Activated T-cell treated with anti-CD3 and anti-CD28 coated beads for 1 hour (primary cell): ENCODE data around the gene INPP5D.
"Not testable (repeated sequence)": the region's sequence is repeated elsewhere in the genome, so short reads cannot be mapped to it uniquely, and the experiment has no call there.

Experiments
- DNase-seq: peaks from one replicate; pipeline ENCODE4 v3.0.0-alpha.2; 2020; ENCODE audit warnings: low read depth

The INPP5D gene

GRCh38 chr2:233145726-233146125 is 85.6 kb downstream of the INPP5D start:
- no peak for DNase-seq

- DNase-seq = no peak
These were observed 86.1 kb downstream of the INPP5D start for GRCh38 chr2:233146194-233146593.

GRCh38 chr2:233147136-233147828 is 87.1 kb downstream of the INPP5D start:
- DNase-seq = no peak

GRCh38 chr2:233147829-233148167 is 87.7 kb downstream of the INPP5D start:
- no peak for DNase-seq

GRCh38 chr2:233148354-233148753 is 88.2 kb downstream of the INPP5D start:
- no peak for DNase-seq

GRCh38 chr2:233152541-233152940 is 92.4 kb downstream of the INPP5D start:
- DNase-seq = no peak

GRCh38 chr2:233153146-233153798 is 93.1 kb downstream of the INPP5D start:
- no peak for DNase-seq

GRCh38 chr2:233156001-233156400 is 95.9 kb downstream of the INPP5D start:
- no peak for DNase-seq

GRCh38 chr2:233156461-233156860 is 96.3 kb downstream of the INPP5D start:
- DNase-seq = not testable (repeated sequence)

- DNase-seq = no peak
These were observed 101.6 kb downstream of the INPP5D start for GRCh38 chr2:233161730-233162129.

- no peak for DNase-seq
These were observed 102.6 kb downstream of the INPP5D start for GRCh38 chr2:233162770-233163169.

GRCh38 chr2:233163486-233164103 is 103.5 kb downstream of the INPP5D start:
- no peak for DNase-seq

GRCh38 chr2:233164128-233164635 is 104.0 kb downstream of the INPP5D start:
- no peak for DNase-seq

- DNase-seq = no peak
These were observed 104.8 kb downstream of the INPP5D start for GRCh38 chr2:233164967-233165366.

GRCh38 chr2:233165543-233165894 is 105.4 kb downstream of the INPP5D start:
- no peak for DNase-seq

GRCh38 chr2:233165895-233166661 is 105.9 kb downstream of the INPP5D start:
- no peak for DNase-seq

- DNase-seq = no peak
These were observed 108.3 kb downstream of the INPP5D start for GRCh38 chr2:233168445-233168844.

- no peak for DNase-seq
These were observed 108.8 kb downstream of the INPP5D start for GRCh38 chr2:233168919-233169318.

- DNase-seq = no peak
These were observed 111.2 kb downstream of the INPP5D start for GRCh38 chr2:233171344-233171743.

GRCh38 chr2:233173115-233173514 is 113.0 kb downstream of the INPP5D start:
- DNase-seq = no peak

GRCh38 chr2:233174137-233174536 is 114.0 kb downstream of the INPP5D start:
- DNase-seq = no peak

GRCh38 chr2:233178994-233179847 is 119.1 kb downstream of the INPP5D start:
- no peak for DNase-seq
